Stomach (tissue), 9 donors: ENCODE results near the gene NAV3. TPM values are rescaled to one million over a fixed set of nuclear protein-coding genes. Genes with fewer than 3 reads are reported as not detected.

Source experiments
- DNase-seq, 2 donors: peaks; one replicate each; pipeline versions ENCODE4 v3.0.0 to v3.0.0-alpha.2; 2013 to 2019
- H3K27ac ChIP-seq, 5 donors: fragments of 200-600 bp in 4 of 5; sonication (generic) in 4 of 5; one replicate each; pipeline ENCODE4 v1.5.1; 2013 to 2019; ENCODE audit warnings: mild to moderate bottlenecking in 1 of 5, moderate library complexity in 1 of 5
- H3K27me3 ChIP-seq, 3 donors: fragments of 200-600 bp; sonication (generic); one replicate each; pipeline ENCODE4 v1.5.1; 2017 to 2019; ENCODE audit warnings: mixed run types in 1 of 3
- H3K36me3 ChIP-seq, 4 donors: fragments of 200-600 bp; sonication (generic); 1 replicate in 3 of 4; 2 replicates in 1 of 4; pipeline ENCODE4 v1.5.1; 2016 to 2019
- H3K4me1 ChIP-seq, 4 donors: fragments of 200-600 bp; sonication (generic); one replicate each; pipeline ENCODE4 v1.5.1; 2016 to 2019
- H3K4me3 ChIP-seq, 4 donors: fragments of 200-600 bp; sonication (generic) in 3 of 4; one replicate each; pipeline ENCODE4 v1.5.1; 2016 to 2019; ENCODE audit warnings: mild to moderate bottlenecking in 1 of 4
- H3K9me3 ChIP-seq, 4 donors: fragments of 200-600 bp; sonication (generic); one replicate each; pipeline ENCODE4 v1.5.1; 2016 to 2019
- EP300 ChIP-seq: sonication (generic); formaldehyde crosslinking; IDR thresholded peaks from one replicate; pipeline ENCODE4 v1.6.1; 2017; ENCODE audit warnings: antibody characterized with exemption
- POLR2A ChIP-seq, 4 donors: fragments of 450-650 bp; IDR thresholded peaks; one replicate each; pipeline ENCODE4 v1.6.1; 2016; ENCODE audit warnings: antibody characterized with exemption in 4 of 4, control low read depth in 2 of 4, mild to moderate bottlenecking in 1 of 4, moderate library complexity in 1 of 4
- POLR2AphosphoS5 ChIP-seq, 3 donors: sonication (generic); formaldehyde crosslinking; IDR thresholded peaks; one replicate each; pipeline ENCODE4 v1.6.1; 2016; ENCODE audit warnings: antibody characterized with exemption in 3 of 3
- WGBS, 5 donors: extraction: QIAGEN DNeasy Blood & Tissue Kit in 3 of 5; methylation state at CpG; one replicate each; pipeline versions ENCODE4 v1.1.5 to v1.1.7; 2013 to 2018; 5-methylcytosine and 5-hydroxymethylcytosine counted together
- intact Hi-C: fragments of 100-400 bp; cut with DNase I; formaldehyde crosslinking; loops from one replicate; pipeline ENCODE4 v1.15.1; 2023; ENCODE audit warnings: low total_unique reads
- polyA plus RNA-seq, 3 donors: library from polyadenylated mRNA; stranded (reverse); fragments of 200-250 nt; gene quantifications; one replicate each; pipeline ENCODE4 v1.2.3, GENCODE V29; 2013
- total RNA-seq, 5 donors: library from RNA; depleted of rRNA; stranded (reverse); fragments of >200 nt; gene quantifications; one replicate each; pipeline versions ENCODE4 v1.1.0 to v1.2.3, GENCODE V29; 2014 to 2016
- TF ChIP-seq, protein P1 (sequence below), 7 experiments: fragments of 450-650 bp in 4 of 7; fragments of 200-600 bp in 3 of 7; sonication (generic) in 3 of 7; IDR thresholded peaks; one replicate each; pipeline ENCODE4 v1.5.1; 2016 to 2019; ENCODE audit warnings: antibody characterized with exemption in 7 of 7, control low read depth in 2 of 7, mild to moderate bottlenecking in 1 of 7
- donor health status: healthy with polysubstance abuse.
- donor health status: Bipolar disorder and iron deficiency.
- donor health status: healthy.

The NAV3 gene
- total and polyA plus RNA-seq, 8 donors, result 0.15 to 18.9 (median 2.2) TPM

GRCh38 chr12:77818351-77818750, 12.3 kb upstream of the NAV3 start:
- intact Hi-C loops, result no loop called here
- H3K4me3 ChIP-seq, result no peak overlapping the region
- WGBS, 5 donors, result 80 to 84% (median 83%) methylated on average over 4 of the region's 4 CpGs
- DNase-seq, result no peak
- H3K9me3 ChIP-seq, result no peaks in the 10 kb centered on the region
- no peaks in the 10 kb centered on the region for H3K36me3 ChIP-seq
- TF ChIP-seq POLR2A (IDR thresholded peaks at IDR 0.05) (no peak), EP300 (no peak), POLR2AphosphoS5 (IDR thresholded peaks at IDR 0.05) (no peak)
- TF ChIP-seq, protein P1, sequence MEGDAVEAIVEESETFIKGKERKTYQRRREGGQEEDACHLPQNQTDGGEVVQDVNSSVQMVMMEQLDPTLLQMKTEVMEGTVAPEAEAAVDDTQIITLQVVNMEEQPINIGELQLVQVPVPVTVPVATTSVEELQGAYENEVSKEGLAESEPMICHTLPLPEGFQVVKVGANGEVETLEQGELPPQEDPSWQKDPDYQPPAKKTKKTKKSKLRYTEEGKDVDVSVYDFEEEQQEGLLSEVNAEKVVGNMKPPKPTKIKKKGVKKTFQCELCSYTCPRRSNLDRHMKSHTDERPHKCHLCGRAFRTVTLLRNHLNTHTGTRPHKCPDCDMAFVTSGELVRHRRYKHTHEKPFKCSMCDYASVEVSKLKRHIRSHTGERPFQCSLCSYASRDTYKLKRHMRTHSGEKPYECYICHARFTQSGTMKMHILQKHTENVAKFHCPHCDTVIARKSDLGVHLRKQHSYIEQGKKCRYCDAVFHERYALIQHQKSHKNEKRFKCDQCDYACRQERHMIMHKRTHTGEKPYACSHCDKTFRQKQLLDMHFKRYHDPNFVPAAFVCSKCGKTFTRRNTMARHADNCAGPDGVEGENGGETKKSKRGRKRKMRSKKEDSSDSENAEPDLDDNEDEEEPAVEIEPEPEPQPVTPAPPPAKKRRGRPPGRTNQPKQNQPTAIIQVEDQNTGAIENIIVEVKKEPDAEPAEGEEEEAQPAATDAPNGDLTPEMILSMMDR (IDR thresholded peaks at IDR 0.05), result no peak
- H3K27ac ChIP-seq, result no peak overlapping the region
- H3K4me1 ChIP-seq, result peaks cover 0 to 15% (median 4%) of the 10 kb centered on the region in 4 donors
- no peaks in the 10 kb centered on the region for H3K27me3 ChIP-seq

DNA sequence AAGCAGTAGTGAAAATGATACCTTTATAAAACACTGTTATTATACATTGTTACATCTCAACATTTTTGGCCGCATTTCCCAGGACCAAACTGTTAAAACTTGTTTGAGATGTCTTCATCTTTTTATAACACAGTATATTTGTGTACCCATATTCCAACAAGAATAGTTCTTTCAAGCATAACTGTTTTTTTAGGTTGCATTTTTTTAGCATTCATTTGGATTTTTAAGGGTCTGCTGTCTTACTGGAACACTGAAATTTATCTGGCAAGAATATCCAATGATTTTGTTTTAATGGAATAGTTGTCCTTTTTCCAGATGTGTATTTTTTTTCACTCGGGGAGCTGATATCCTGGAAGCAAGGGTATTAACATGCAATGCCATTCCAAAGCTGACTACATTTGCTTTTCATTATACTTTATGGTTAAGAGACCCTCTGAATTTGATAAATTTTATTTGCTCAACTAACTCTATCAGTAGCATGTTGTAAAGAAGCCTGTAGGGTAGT, 8.9 kb upstream of the NAV3 start:
- DNase-seq, result peak in 1 of 2 donors; percentile 46
- Histone ChIP-seq H3K4me1 (peaks cover 0 to 10% (median 4%) of the 10 kb centered on the region in 4 donors), H3K4me3 (no peak overlapping the region), H3K27me3 (no peaks in the 10 kb centered on the region), H3K27ac (no peak overlapping the region), H3K36me3 (no peaks in the 10 kb centered on the region), H3K9me3 (peaks cover 0 to 6% (median 2%) of the 10 kb centered on the region in 4 donors)
- TF ChIP-seq POLR2AphosphoS5 (IDR thresholded peaks at IDR 0.05), result no peak
- TF ChIP-seq POLR2A (IDR thresholded peaks at IDR 0.05), result no peak
- TF ChIP-seq EP300, result no peak
- TF ChIP-seq, protein P1 (IDR thresholded peaks at IDR 0.05), result no peak
- intact Hi-C loops, result no loop called here
- WGBS, 5 donors, result 60 to 73% (median 66%) methylated on average over 2 of the region's 2 CpGs

DNA sequence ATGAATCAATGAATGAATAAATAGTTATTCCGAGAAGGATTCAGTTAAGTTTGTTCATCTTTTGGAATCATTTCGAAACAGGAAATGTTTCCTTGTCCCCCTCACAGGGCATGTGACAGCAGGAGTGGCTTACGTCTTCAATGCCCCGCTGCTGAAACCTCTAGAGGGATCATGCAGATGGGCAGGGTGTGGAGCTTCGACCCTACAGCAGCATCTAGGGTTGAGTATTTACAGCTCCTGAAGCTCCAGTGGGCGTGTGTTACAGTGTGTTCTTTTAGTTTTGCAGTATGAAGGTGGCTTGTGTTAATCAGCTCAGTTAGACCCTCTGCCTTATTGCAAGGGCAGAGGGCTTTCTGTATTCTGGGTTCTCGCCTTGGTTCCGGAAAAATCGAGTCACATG, 2.6 kb downstream of the NAV3 start:
- intact Hi-C loops, result no loop called here
- no peaks in the 10 kb centered on the region for H3K9me3 ChIP-seq
- H3K27me3 ChIP-seq, result no peaks in the 10 kb centered on the region
- DNase-seq, result no peak
- whole genome bisulfite sequencing, 5 donors, result 66 to 78% (median 74%) methylated on average over 9 of the region's 9 CpGs
- peaks cover 0 to 5% (median 0%) of the 10 kb centered on the region in 4 donors for H3K4me1 ChIP-seq
- no peak overlapping the region for H3K4me3 ChIP-seq
- H3K36me3 ChIP-seq, result no peaks in the 10 kb centered on the region
- TF ChIP-seq, protein P1 (IDR thresholded peaks at IDR 0.05), result no peak
- TF ChIP-seq POLR2A (IDR thresholded peaks at IDR 0.05) (no peak), EP300 (no peak), POLR2AphosphoS5 (IDR thresholded peaks at IDR 0.05) (no peak)
- no peak overlapping the region for H3K27ac ChIP-seq

DNA sequence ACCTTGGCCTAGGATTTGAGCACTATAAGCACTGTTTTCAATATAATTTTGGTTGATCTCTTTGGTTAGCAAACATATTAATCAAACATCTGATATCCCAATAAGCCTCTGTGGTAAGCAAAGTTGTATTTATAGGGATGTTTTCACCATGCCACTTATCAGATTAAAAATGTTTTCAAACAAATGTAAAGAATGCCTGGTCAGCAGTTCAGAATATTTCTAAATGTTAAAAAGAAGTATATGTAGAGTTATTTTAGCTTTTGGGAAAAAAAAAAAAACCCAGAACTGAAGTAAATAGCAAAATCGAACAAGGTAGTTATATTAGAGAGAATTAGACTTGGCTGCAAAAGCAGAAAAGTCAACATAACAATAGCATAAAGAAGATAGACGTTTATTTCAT, 3.9 kb downstream of the NAV3 start:
- DNase-seq, result no peak
- no peaks in the 10 kb centered on the region for H3K9me3 ChIP-seq

More for the DNA sequence above, 3.9 kb downstream of the NAV3 start:
- Histone ChIP-seq H3K4me1 (peaks cover 0 to 5% (median 0%) of the 10 kb centered on the region in 4 donors), H3K27ac (no peak overlapping the region), H3K27me3 (no peaks in the 10 kb centered on the region), H3K36me3 (no peaks in the 10 kb centered on the region), H3K4me3 (no peak overlapping the region)
- TF ChIP-seq POLR2A (IDR thresholded peaks at IDR 0.05) (no peak), EP300 (no peak), POLR2AphosphoS5 (IDR thresholded peaks at IDR 0.05) (no peak)
- TF ChIP-seq, protein P1 (IDR thresholded peaks at IDR 0.05), result no peak
- intact Hi-C loops, result no loop called here
- 43 to 63% (median 49%) methylated on average over 2 of the region's 2 CpGs for WGBS, 5 donors
